ENCODE results near the gene CHD6. TPM values are rescaled to one million over a fixed set of nuclear protein-coding genes. Genes with fewer than 3 reads are reported as not detected.

The CHD6 gene
- total and polyA plus RNA-seq, 7 experiments from 2014 or later = 46.3 to 132 (median 94.6) TPM

- CTCF ChIA-PET = no interaction called here
- intact Hi-C loops (cut with micrococcal nuclease) = no loop called here
- no peaks in the 10 kb centered on the region for H3K9me3 ChIP-seq (ENCODE audit: control insufficient read depth in 2 of 3, low read length in 3 of 3)
- peaks cover 5 to 8% (median 5%) of the 10 kb centered on the region in 5 donors for H3K27me3 Mint-ChIP-seq
- H3K36me3 ChIP-seq (ENCODE audit: control insufficient read depth in 2 of 3, insufficient read depth in 3 of 3, low read length in 3 of 3) = no peaks in the 10 kb centered on the region
- no peak overlapping the region for H3K27ac ChIP-seq (ENCODE audit: low read depth, low read length)
- POLR2A ChIA-PET = no interaction called here
- H3K4me3 ChIP-seq (ENCODE audit: low read length) = no peak overlapping the region
- H3K4me1 ChIP-seq (ENCODE audit: control insufficient read depth in 2 of 2, insufficient read depth in 2 of 2, low read length in 2 of 2) = no peaks in the 10 kb centered on the region
- ATAC-seq (no peak), DNase-seq (no peak)
- no peak overlapping the region for H3K27ac Mint-ChIP-seq
- no peak overlapping the region for H3K4me3 Mint-ChIP-seq
- no peaks in the 10 kb centered on the region for H3K27me3 ChIP-seq (ENCODE audit: control insufficient read depth in 2 of 2, insufficient read depth in 2 of 2, low read length in 2 of 2)
- H3K4me1 Mint-ChIP-seq = peaks cover 0 to 3% (median 0%) of the 10 kb centered on the region in 7 donors
- H3K9me3 Mint-ChIP-seq = peaks cover 0 to 2% (median 0%) of the 10 kb centered on the region in 11 donors
- H3K36me3 Mint-ChIP-seq = no peaks in the 10 kb centered on the region
Measured at GRCh38 chr20:41650231-41650948, 32.2 kb upstream of the CHD6 start.

- Histone ChIP-seq H3K36me3 (ENCODE audit: control insufficient read depth in 2 of 3, insufficient read depth in 3 of 3, low read length in 3 of 3) (no peaks in the 10 kb centered on the region), H3K4me3 (ENCODE audit: low read length) (no peak overlapping the region), H3K27ac (ENCODE audit: low read depth, low read length) (no peak overlapping the region), H3K9me3 (ENCODE audit: control insufficient read depth in 2 of 3, low read length in 3 of 3) (no peaks in the 10 kb centered on the region), H3K27me3 (ENCODE audit: control insufficient read depth in 2 of 2, insufficient read depth in 2 of 2, low read length in 2 of 2) (no peaks in the 10 kb centered on the region), H3K4me1 (ENCODE audit: control insufficient read depth in 2 of 2, insufficient read depth in 2 of 2, low read length in 2 of 2) (no peaks in the 10 kb centered on the region)
- ChIA-PET CTCF (interaction anchor here (0.7 kb wide), 1 partner anchor 687 kb away, joined by 3 read pairs; no protein-coding TSS in a partner anchor), POLR2A (no interaction called here)
- H3K4me1 Mint-ChIP-seq = peaks cover 0 to 3% (median 0%) of the 10 kb centered on the region in 7 donors
- intact Hi-C loops (cut with micrococcal nuclease) = no loop called here
- no peak for DNase-seq
- no peaks in the 10 kb centered on the region for H3K36me3 Mint-ChIP-seq
- no peak overlapping the region for H3K27ac Mint-ChIP-seq
- peaks cover 0 to 2% (median 0%) of the 10 kb centered on the region in 11 donors for H3K9me3 Mint-ChIP-seq
- peaks cover 5 to 13% (median 6%) of the 10 kb centered on the region in 5 donors for H3K27me3 Mint-ChIP-seq
- H3K4me3 Mint-ChIP-seq = no peak overlapping the region
- ATAC-seq = no peak
Measured at GRCh38 chr20:41649489-41649888, 31.3 kb upstream of the CHD6 start.

GRCh38 chr20:41645372-41645771 is 27.2 kb upstream of the CHD6 start:
- ChIA-PET CTCF (no interaction called here), POLR2A (no interaction called here)
- Mint-ChIP-seq H3K9me3 (peaks cover 0 to 1% (median 0%) of the 10 kb centered on the region in 11 donors), H3K27ac (no peak overlapping the region), H3K27me3 (peaks cover 4 to 15% (median 12%) of the 10 kb centered on the region in 5 donors), H3K4me3 (no peak overlapping the region), H3K36me3 (no peaks in the 10 kb centered on the region), H3K4me1 (peaks cover 0 to 4% (median 0%) of the 10 kb centered on the region in 7 donors)
- no peak for DNase-seq
- intact Hi-C loops (cut with micrococcal nuclease) = no loop called here
- no peaks in the 10 kb centered on the region for H3K9me3 ChIP-seq (ENCODE audit: control insufficient read depth in 2 of 3, low read length in 3 of 3)
- H3K4me1 ChIP-seq (ENCODE audit: control insufficient read depth in 2 of 2, insufficient read depth in 2 of 2, low read length in 2 of 2) = no peaks in the 10 kb centered on the region
- H3K4me3 ChIP-seq (ENCODE audit: low read length) = no peak overlapping the region
- H3K27ac ChIP-seq (ENCODE audit: low read depth, low read length) = no peak overlapping the region
- H3K27me3 ChIP-seq (ENCODE audit: control insufficient read depth in 2 of 2, insufficient read depth in 2 of 2, low read length in 2 of 2) = no peaks in the 10 kb centered on the region
- ATAC-seq = no peak
- H3K36me3 ChIP-seq (ENCODE audit: control insufficient read depth in 2 of 3, insufficient read depth in 3 of 3, low read length in 3 of 3) = no peaks in the 10 kb centered on the region

- Mint-ChIP-seq H3K36me3 (no peaks in the 10 kb centered on the region), H3K4me3 (no peak overlapping the region), H3K27ac (no peak overlapping the region), H3K4me1 (peaks cover 0 to 4% (median 0%) of the 10 kb centered on the region in 7 donors), H3K27me3 (peaks cover 5 to 22% (median 18%) of the 10 kb centered on the region in 5 donors), H3K9me3 (peaks cover 0 to 1% (median 0%) of the 10 kb centered on the region in 11 donors)
- no peak overlapping the region for H3K27ac ChIP-seq (ENCODE audit: low read depth, low read length)
- H3K4me1 ChIP-seq (ENCODE audit: control insufficient read depth in 2 of 2, insufficient read depth in 2 of 2, low read length in 2 of 2) = no peaks in the 10 kb centered on the region
- H3K9me3 ChIP-seq (ENCODE audit: control insufficient read depth in 2 of 3, low read length in 3 of 3) = no peaks in the 10 kb centered on the region
- DNase-seq (no peak), ATAC-seq (no peak)
- intact Hi-C loops (cut with micrococcal nuclease) = no loop called here
- POLR2A ChIA-PET = no interaction called here
- H3K4me3 ChIP-seq (ENCODE audit: low read length) = no peak overlapping the region
- CTCF ChIA-PET = no interaction called here
- no peaks in the 10 kb centered on the region for H3K36me3 ChIP-seq (ENCODE audit: control insufficient read depth in 2 of 3, insufficient read depth in 3 of 3, low read length in 3 of 3)
- H3K27me3 ChIP-seq (ENCODE audit: control insufficient read depth in 2 of 2, insufficient read depth in 2 of 2, low read length in 2 of 2) = no peaks in the 10 kb centered on the region
Measured at GRCh38 chr20:41643504-41643938, 25.3 kb upstream of the CHD6 start.

- Histone ChIP-seq H3K4me1 (ENCODE audit: control insufficient read depth in 2 of 2, insufficient read depth in 2 of 2, low read length in 2 of 2) (no peaks in the 10 kb centered on the region), H3K36me3 (ENCODE audit: control insufficient read depth in 2 of 3, insufficient read depth in 3 of 3, low read length in 3 of 3) (no peaks in the 10 kb centered on the region), H3K9me3 (ENCODE audit: control insufficient read depth in 2 of 3, low read length in 3 of 3) (no peaks in the 10 kb centered on the region), H3K27me3 (ENCODE audit: control insufficient read depth in 2 of 2, insufficient read depth in 2 of 2, low read length in 2 of 2) (no peaks in the 10 kb centered on the region), H3K27ac (ENCODE audit: low read depth, low read length) (no peak overlapping the region), H3K4me3 (ENCODE audit: low read length) (no peak overlapping the region)
- ATAC-seq (no peak), DNase-seq (no peak)
- peaks cover 0 to 1% (median 0%) of the 10 kb centered on the region in 11 donors for H3K9me3 Mint-ChIP-seq
- no peaks in the 10 kb centered on the region for H3K36me3 Mint-ChIP-seq
- peaks cover 0 to 19% (median 10%) of the 10 kb centered on the region in 5 donors for H3K27me3 Mint-ChIP-seq
- peaks cover 0 to 4% (median 0%) of the 10 kb centered on the region in 7 donors for H3K4me1 Mint-ChIP-seq
- intact Hi-C loops (cut with micrococcal nuclease) = no loop called here
- H3K4me3 Mint-ChIP-seq = no peak overlapping the region
- ChIA-PET POLR2A (no interaction called here), CTCF (no interaction called here)
- no peak overlapping the region for H3K27ac Mint-ChIP-seq
Measured at GRCh38 chr20:41639630-41640029, 21.5 kb upstream of the CHD6 start.

- POLR2A ChIA-PET = no interaction called here
- peaks cover 0 to 3% (median 0%) of the 10 kb centered on the region in 7 donors for H3K4me1 Mint-ChIP-seq
- no peak overlapping the region for H3K27ac ChIP-seq (ENCODE audit: low read depth, low read length)
- ATAC-seq (no peak), DNase-seq (no peak)
- CTCF ChIA-PET = no interaction called here
- no peak overlapping the region for H3K4me3 Mint-ChIP-seq
- H3K9me3 Mint-ChIP-seq = no peaks in the 10 kb centered on the region
- no peaks in the 10 kb centered on the region for H3K9me3 ChIP-seq (ENCODE audit: control insufficient read depth in 2 of 3, low read length in 3 of 3)
- H3K4me3 ChIP-seq (ENCODE audit: low read length) = no peak overlapping the region
- intact Hi-C loops (cut with micrococcal nuclease) = no loop called here
- H3K27me3 ChIP-seq (ENCODE audit: control insufficient read depth in 2 of 2, insufficient read depth in 2 of 2, low read length in 2 of 2) = no peaks in the 10 kb centered on the region
- H3K27ac Mint-ChIP-seq = no peak overlapping the region
- H3K27me3 Mint-ChIP-seq = peaks cover 0 to 19% (median 5%) of the 10 kb centered on the region in 5 donors
- no peaks in the 10 kb centered on the region for H3K4me1 ChIP-seq (ENCODE audit: control insufficient read depth in 2 of 2, insufficient read depth in 2 of 2, low read length in 2 of 2)
- H3K36me3 Mint-ChIP-seq = no peaks in the 10 kb centered on the region
- H3K36me3 ChIP-seq (ENCODE audit: control insufficient read depth in 2 of 3, insufficient read depth in 3 of 3, low read length in 3 of 3) = no peaks in the 10 kb centered on the region
Measured at GRCh38 chr20:41638456-41638855, 20.3 kb upstream of the CHD6 start.

GRCh38 chr20:41635158-41635557 is 17.0 kb upstream of the CHD6 start:
- ChIA-PET CTCF (no interaction called here), POLR2A (interaction anchor here (0.7 kb wide), 1 partner anchor 14 kb away, joined by 3 read pairs; no protein-coding TSS in a partner anchor)
- ATAC-seq = no peak
- no peaks in the 10 kb centered on the region for H3K27me3 ChIP-seq (ENCODE audit: control insufficient read depth in 2 of 2, insufficient read depth in 2 of 2, low read length in 2 of 2)
- H3K27me3 Mint-ChIP-seq = peaks cover 0 to 14% (median 10%) of the 10 kb centered on the region in 5 donors
- H3K36me3 Mint-ChIP-seq = no peaks in the 10 kb centered on the region
- H3K4me1 Mint-ChIP-seq = peaks cover 0 to 3% (median 0%) of the 10 kb centered on the region in 7 donors
- H3K4me1 ChIP-seq (ENCODE audit: control insufficient read depth in 2 of 2, insufficient read depth in 2 of 2, low read length in 2 of 2) = no peaks in the 10 kb centered on the region
- H3K36me3 ChIP-seq (ENCODE audit: control insufficient read depth in 2 of 3, insufficient read depth in 3 of 3, low read length in 3 of 3) = no peaks in the 10 kb centered on the region
- H3K27ac ChIP-seq (ENCODE audit: low read depth, low read length) = no peak overlapping the region
- intact Hi-C loops (cut with micrococcal nuclease) = no loop called here
- DNase-seq = no peak
- no peak overlapping the region for H3K4me3 ChIP-seq (ENCODE audit: low read length)
- H3K27ac Mint-ChIP-seq = no peak overlapping the region
- H3K4me3 Mint-ChIP-seq = no peak overlapping the region
- H3K9me3 ChIP-seq (ENCODE audit: control insufficient read depth in 2 of 3, low read length in 3 of 3) = no peaks in the 10 kb centered on the region
- H3K9me3 Mint-ChIP-seq = no peaks in the 10 kb centered on the region

All from naive thymus-derived CD4-positive, alpha-beta T cell (primary cell).